GM21390 (cell line): Measurements from ENCODE around the gene FAM171A1.
"Not testable (repeated sequence)": the region's sequence is repeated elsewhere in the genome, so short reads cannot be mapped to it uniquely, and the experiment has no call there.

ENCODE experiments used
- ATAC-seq: cut with Tn5 transposase; IDR thresholded peaks from one replicate; pipeline ENCODE4 v1.9.1; 2021; ENCODE audit not compliant: unreplicated experiment

FAM171A1 gene

DNA sequence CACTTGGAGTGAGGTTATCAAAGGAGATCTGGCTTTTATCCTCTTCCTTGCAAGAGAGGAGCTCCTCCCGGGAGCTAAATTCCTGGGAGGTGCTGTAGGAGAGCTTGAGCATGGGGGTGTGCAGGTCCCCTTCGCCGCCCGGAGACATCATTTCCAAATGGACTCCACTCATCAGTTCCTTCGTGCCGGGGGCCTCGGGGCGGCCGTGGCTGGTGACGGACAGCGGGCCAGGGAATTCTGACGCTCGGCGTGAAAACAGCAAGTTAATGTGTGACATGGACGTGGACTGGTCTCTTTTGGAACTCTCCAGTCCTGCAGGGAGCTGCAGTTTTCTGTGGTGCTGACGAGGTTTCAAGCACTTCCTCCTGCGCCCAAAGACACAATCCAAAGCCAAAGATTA is 156.9 kb downstream of the FAM171A1 start:
- ATAC-seq, result no peak

GRCh38 chr10:15213461-15213861 is 157.6 kb downstream of the FAM171A1 start:
- no peak for ATAC-seq

DNA sequence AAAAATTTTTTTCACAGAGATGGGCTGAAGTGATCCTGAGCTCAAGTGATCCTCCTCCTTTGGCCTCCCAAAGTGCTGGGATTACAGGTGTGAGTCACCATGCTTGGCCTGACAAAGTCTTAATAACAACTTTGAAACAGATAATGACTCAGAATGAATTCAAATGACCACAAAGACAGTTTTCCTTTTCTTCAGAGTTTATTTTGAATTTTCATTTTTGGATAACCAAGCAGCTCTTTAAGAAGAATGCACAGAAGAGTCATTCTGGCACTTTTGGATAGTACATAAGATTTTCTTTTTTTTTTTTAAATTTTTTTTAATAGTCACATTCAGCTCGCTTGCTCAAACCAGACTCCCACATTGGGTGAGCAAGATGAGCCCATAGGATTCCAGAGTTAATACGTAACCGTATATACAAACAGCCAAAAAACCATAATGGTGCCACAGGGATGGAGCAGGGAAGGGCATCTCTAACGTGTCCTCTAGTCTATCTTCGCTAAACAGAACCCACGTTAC is 159.6 kb downstream of the FAM171A1 start:
- no peak for ATAC-seq

DNA sequence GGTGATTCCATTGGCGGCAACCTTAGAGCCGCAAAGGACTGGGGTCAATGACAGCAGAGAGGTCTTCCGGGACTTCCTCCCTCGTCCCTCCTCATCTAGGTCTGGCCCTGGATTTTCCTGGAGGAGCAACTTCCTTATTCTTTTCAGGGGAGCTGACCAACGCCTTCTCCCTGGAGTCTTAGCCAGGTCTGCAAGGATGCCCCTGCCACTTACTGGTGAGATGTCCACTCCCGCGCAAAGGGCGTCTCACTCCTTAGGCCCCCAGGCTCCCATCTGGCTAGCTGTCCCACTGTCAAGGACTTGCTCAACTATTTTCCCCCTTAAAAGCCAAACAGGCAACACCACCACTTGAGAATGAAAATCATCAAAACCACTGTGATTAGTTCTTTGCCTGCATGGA is 160.6 kb downstream of the FAM171A1 start:
- no peak for ATAC-seq

DNA sequence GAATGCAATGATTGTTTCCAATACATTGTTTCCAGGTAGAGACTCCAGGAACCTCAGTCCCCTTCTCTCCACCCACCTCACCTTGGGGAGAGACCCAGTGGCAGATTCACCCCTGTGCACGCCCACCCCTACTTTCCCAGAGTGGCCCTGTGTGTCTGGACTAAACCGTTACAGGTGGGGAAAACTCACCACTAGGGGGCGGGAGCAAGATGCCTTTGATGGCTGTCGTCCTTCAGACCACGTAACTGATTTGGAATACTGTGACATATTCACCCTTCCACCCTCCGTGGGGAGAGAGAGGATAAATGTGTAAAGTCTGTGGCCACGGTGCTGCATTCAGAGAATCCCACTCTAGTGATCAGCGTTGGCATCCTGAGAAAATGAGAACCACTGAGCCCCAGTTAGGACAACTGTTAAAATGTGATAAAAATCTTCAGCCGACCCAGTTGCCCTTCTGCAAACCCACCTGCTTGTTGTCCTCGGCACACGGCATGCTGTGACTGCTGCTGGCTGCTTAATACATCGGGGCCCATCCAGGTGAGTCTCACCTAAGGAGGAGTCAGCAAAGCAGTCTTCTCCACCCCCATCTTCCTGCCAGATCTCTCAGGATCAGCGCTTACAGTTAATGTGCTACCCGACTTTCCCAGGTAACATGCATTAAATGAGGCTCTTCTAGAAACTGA is 161.1 kb downstream of the FAM171A1 start:
- peak; percentile 55 for ATAC-seq

GRCh38 chr10:15208221-15208620 is 162.9 kb downstream of the FAM171A1 start:
- ATAC-seq, result no peak

- not testable (repeated sequence) for ATAC-seq
Observed at GRCh38 chr10:15207410-15207809, 163.7 kb downstream of the FAM171A1 start.

GRCh38 chr10:15202639-15203038 is 168.4 kb downstream of the FAM171A1 start:
- no peak for ATAC-seq

- not testable (repeated sequence) for ATAC-seq
Observed at GRCh38 chr10:15202301-15202621, 168.8 kb downstream of the FAM171A1 start.

DNA sequence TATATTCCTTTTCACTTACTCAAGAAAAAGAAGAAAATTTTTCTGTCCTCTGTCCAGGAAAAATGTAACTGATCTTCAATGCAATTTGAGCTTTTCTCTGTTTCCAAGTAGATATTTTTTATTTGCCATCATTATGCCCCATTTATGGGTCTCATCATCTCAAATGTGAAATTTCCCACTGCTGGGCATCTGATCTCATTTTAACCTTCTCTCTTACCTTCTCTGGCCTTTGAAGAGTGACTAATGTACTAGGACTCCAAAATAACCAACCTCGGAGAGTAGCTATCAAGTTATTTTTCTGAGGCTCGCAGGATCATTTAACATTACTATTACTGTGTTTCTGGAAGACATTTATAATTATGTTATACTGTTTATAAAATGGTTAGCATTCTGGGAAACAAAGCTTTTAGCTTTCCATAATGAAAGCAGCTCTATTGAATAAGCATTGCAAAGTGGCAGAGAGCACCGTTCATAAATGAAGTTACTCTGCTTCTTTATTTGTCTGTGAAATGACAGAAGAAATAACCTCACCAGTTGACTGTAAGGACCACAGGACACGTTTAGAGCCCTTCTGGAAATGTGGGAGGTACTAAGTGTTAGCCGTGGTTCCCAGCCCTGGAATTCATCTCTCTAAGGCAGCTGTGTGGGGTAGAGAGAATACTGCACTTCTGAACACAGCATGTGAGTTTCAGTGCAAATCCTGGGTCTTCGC is 169.3 kb downstream of the FAM171A1 start:
- ATAC-seq, result no peak

GRCh38 chr10:15200626-15201025 is 170.5 kb downstream of the FAM171A1 start:
- ATAC-seq, result no peak

- ATAC-seq, result no peak
Observed at GRCh38 chr10:15197911-15198310, 173.2 kb downstream of the FAM171A1 start.

- ATAC-seq, result no peak
Observed at GRCh38 chr10:15197276-15197675, 173.8 kb downstream of the FAM171A1 start.

- ATAC-seq, result no peak
Observed at GRCh38 chr10:15196021-15196834, 174.9 kb downstream of the FAM171A1 start.

- no peak for ATAC-seq
Observed at GRCh38 chr10:15189133-15189885, 181.8 kb downstream of the FAM171A1 start.

DNA sequence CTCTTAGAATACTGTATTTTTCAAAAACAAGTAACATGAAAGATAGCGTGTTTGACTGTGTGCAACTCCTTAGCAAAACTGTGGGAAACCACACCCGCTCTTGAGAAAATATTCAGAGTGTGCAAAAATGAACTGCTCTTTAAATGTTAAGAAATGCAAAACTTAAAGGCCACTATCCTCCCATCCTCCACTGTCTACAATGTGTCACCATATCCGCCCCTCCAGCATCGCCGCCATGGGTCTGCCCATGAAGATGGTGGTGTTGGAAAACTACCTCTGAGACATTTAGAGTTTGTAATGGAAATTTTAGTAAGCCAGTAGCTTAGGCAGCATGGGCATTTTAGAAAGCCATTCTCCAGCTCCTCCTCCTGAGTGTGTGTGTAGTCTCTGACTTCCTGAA is 182.5 kb downstream of the FAM171A1 start:
- no peak for ATAC-seq

DNA sequence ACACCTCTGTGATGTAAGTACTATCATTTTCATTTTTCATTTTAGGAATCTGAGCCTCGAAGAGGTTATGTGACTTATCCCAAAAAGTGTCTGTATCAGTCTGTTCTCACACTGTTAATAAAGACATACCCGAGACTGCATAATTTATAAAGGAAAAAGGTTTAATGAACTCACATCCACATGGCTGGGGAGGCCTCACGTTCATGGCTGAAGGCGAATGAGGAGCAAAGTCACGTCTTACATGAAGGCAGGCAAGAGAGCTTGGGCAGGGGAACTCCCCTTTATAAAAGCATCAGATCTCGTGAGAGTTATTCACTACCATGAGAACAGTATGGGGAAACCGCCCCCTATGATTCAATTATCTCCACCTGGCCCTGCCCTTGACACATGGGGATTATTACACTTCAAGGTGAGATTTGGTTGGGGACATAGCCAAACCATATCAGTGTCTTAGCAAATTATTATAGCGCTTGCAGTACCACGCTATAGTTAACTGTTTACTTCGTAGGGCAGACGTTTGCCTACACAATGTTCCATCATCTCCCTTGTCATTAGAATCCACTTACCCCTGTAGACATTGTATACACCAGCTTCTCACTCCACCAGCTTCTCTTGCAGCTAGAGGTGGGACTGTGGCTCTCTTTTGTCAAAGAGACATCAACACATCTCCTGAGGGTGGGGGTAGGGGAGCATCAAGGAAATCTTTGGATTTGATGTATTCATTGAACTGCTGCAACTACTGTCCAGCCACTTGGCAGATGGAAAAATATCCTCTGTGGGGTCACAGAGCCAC is 187.2 kb downstream of the FAM171A1 start:
- ATAC-seq, result no peak

- ATAC-seq, result no peak
Observed at GRCh38 chr10:15182540-15183207, 188.4 kb downstream of the FAM171A1 start.

- ATAC-seq, result no peak
Observed at GRCh38 chr10:15181576-15182156, 189.4 kb downstream of the FAM171A1 start.
